ENCODE data around the gene SRGAP3.

Gene SRGAP3

GRCh38 chr3:9222956-9223639 lies 26.3 kb downstream of the SRGAP3 start:
- H3K27me3 ChIP-seq (ENCODE audit: insufficient read depth, low read length) = 0 out of 2 replicates have a peak, but pooled peaks cover 6% of the 10 kb centered on the region
- TF ChIP-seq, protein P1, sequence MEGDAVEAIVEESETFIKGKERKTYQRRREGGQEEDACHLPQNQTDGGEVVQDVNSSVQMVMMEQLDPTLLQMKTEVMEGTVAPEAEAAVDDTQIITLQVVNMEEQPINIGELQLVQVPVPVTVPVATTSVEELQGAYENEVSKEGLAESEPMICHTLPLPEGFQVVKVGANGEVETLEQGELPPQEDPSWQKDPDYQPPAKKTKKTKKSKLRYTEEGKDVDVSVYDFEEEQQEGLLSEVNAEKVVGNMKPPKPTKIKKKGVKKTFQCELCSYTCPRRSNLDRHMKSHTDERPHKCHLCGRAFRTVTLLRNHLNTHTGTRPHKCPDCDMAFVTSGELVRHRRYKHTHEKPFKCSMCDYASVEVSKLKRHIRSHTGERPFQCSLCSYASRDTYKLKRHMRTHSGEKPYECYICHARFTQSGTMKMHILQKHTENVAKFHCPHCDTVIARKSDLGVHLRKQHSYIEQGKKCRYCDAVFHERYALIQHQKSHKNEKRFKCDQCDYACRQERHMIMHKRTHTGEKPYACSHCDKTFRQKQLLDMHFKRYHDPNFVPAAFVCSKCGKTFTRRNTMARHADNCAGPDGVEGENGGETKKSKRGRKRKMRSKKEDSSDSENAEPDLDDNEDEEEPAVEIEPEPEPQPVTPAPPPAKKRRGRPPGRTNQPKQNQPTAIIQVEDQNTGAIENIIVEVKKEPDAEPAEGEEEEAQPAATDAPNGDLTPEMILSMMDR (IDR thresholded peaks at IDR 0.05; ENCODE audit: low read length) = no peak
- TF ChIP-seq EZH2 (IDR thresholded peaks at IDR 0.05; ENCODE audit: borderline replicate concordance, low read length) = no peak
- H3K79me2 ChIP-seq (ENCODE audit: insufficient read depth, low read length) = no peaks in the 10 kb centered on the region
- H3F3A ChIP-seq (ENCODE audit: insufficient read depth, low read length) = no peaks in the 10 kb centered on the region
- no peak overlapping the region for H3K4me2 ChIP-seq (ENCODE audit: low read length)
- H3K4me3 ChIP-seq (ENCODE audit: low read depth, low read length, poor library complexity, severe bottlenecking) = no peak overlapping the region
- no peaks in the 10 kb centered on the region for H3K4me1 ChIP-seq (ENCODE audit: insufficient read depth, low read length, severe bottlenecking)
- H3K27ac ChIP-seq (ENCODE audit: low read depth, low read length, poor library complexity, severe bottlenecking) = no peak overlapping the region
- H3K36me3 ChIP-seq (ENCODE audit: insufficient read depth, low read length) = no peaks in the 10 kb centered on the region
- H4K20me1 ChIP-seq (ENCODE audit: insufficient read depth, low read length) = no peaks in the 10 kb centered on the region
- H3K9me2 ChIP-seq (ENCODE audit: low read depth, low read length) = no peaks in the 10 kb centered on the region
- H3K9me3 ChIP-seq (ENCODE audit: low read length) = no peaks in the 10 kb centered on the region
- H3K9ac ChIP-seq (ENCODE audit: low read length) = no peak overlapping the region
- H2AFZ ChIP-seq (ENCODE audit: low read length) = no peak overlapping the region

DNA sequence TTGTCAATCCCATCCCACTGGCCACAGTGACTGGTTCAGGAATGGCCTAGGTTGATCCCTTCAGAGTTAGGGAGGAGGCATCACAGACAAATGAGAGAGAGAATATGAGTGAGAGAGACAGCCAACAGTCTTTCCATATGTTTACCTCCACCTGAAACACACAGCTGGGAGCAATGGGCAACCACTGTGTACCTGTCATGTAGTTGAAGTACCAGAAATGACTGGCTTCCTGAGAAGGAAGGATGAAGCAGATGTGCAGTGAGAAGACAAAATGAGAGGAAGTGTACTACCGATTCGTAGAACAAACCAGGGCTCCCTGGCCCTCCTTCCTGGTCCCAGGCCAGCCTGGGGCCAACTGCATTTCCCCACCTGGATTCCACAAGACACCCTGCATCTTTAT lies 27.4 kb downstream of the SRGAP3 start:
- no peaks in the 10 kb centered on the region for H3K4me1 ChIP-seq (ENCODE audit: insufficient read depth, low read length, severe bottlenecking)
- H3K9me3 ChIP-seq (ENCODE audit: low read length) = no peaks in the 10 kb centered on the region
- H3K27me3 ChIP-seq (ENCODE audit: insufficient read depth, low read length) = peaks cover 5% of the 10 kb centered on the region; the same call in 1 of the 2 replicates
- no peaks in the 10 kb centered on the region for H3F3A ChIP-seq (ENCODE audit: insufficient read depth, low read length)
- no peaks in the 10 kb centered on the region for H4K20me1 ChIP-seq (ENCODE audit: insufficient read depth, low read length)
- no peak overlapping the region for H3K4me3 ChIP-seq (ENCODE audit: low read depth, low read length, poor library complexity, severe bottlenecking)
- no peak overlapping the region for H2AFZ ChIP-seq (ENCODE audit: low read length)
- H3K27ac ChIP-seq (ENCODE audit: low read depth, low read length, poor library complexity, severe bottlenecking) = no peak overlapping the region
- H3K9ac ChIP-seq (ENCODE audit: low read length) = no peak overlapping the region
- no peaks in the 10 kb centered on the region for H3K9me2 ChIP-seq (ENCODE audit: low read depth, low read length)
- H3K4me2 ChIP-seq (ENCODE audit: low read length) = no peak overlapping the region
- H3K79me2 ChIP-seq (ENCODE audit: insufficient read depth, low read length) = no peaks in the 10 kb centered on the region
- no peaks in the 10 kb centered on the region for H3K36me3 ChIP-seq (ENCODE audit: insufficient read depth, low read length)
- no peak for TF ChIP-seq EZH2 (IDR thresholded peaks at IDR 0.05; ENCODE audit: borderline replicate concordance, low read length)
- TF ChIP-seq, protein P1 (IDR thresholded peaks at IDR 0.05; ENCODE audit: low read length) = no peak

DNA sequence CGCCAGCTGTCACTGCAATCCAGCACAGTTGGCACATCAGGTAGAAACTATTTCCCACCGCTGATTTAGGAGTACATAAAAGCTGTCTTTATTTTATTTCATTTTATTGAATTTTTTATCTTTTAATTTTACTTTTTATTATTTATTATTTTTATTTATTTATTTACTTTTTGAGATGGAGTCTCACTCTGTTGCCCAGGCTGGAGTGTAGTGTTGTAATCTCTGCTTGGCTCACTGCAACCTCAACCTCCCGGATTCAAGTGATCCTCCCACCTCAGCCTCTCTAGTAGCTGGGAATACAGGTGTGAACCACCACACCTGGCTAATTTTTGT lies 31.0 kb downstream of the SRGAP3 start:
- H3K9ac ChIP-seq (ENCODE audit: low read length) = no peak overlapping the region
- H3K4me2 ChIP-seq (ENCODE audit: low read length) = no peak overlapping the region
- no peaks in the 10 kb centered on the region for H3K9me2 ChIP-seq (ENCODE audit: low read depth, low read length)
- no peak for TF ChIP-seq EZH2 (IDR thresholded peaks at IDR 0.05; ENCODE audit: borderline replicate concordance, low read length)
- TF ChIP-seq, protein P1 (IDR thresholded peaks at IDR 0.05; ENCODE audit: low read length) = no peak
- H3K36me3 ChIP-seq (ENCODE audit: insufficient read depth, low read length) = no peaks in the 10 kb centered on the region
- H3K4me3 ChIP-seq (ENCODE audit: low read depth, low read length, poor library complexity, severe bottlenecking) = no peak overlapping the region
- H2AFZ ChIP-seq (ENCODE audit: low read length) = no peak overlapping the region
- H3K27ac ChIP-seq (ENCODE audit: low read depth, low read length, poor library complexity, severe bottlenecking) = no peak overlapping the region
- H4K20me1 ChIP-seq (ENCODE audit: insufficient read depth, low read length) = no peaks in the 10 kb centered on the region
- H3K79me2 ChIP-seq (ENCODE audit: insufficient read depth, low read length) = no peaks in the 10 kb centered on the region
- no peaks in the 10 kb centered on the region for H3F3A ChIP-seq (ENCODE audit: insufficient read depth, low read length)
- H3K9me3 ChIP-seq (ENCODE audit: low read length) = no peaks in the 10 kb centered on the region
- H3K4me1 ChIP-seq (ENCODE audit: insufficient read depth, low read length, severe bottlenecking) = no peaks in the 10 kb centered on the region
- no peaks in the 10 kb centered on the region; the same call in 1 of the 2 replicates for H3K27me3 ChIP-seq (ENCODE audit: insufficient read depth, low read length)
